ENCODE measurements around the gene PWWP2B. TPM values are rescaled to one million over a fixed set of nuclear protein-coding genes. Genes with fewer than 3 reads are reported as not detected.

Gene PWWP2B
- total and polyA plus RNA-seq, 10 of the 15 experiments (the other 5 are each of a cell fraction or from before 2014, with no cell fraction given) = 0.04 to 0.87 (median 0.35) TPM; not detected in 4

- SMC1A ChIA-PET (ENCODE audit: uncharacterized antibody, unreplicated experiment) = interaction anchor here (1.7 kb wide), 1 partner anchor 177 kb away, joined by 4 read pairs; no protein-coding TSS in a partner anchor
- H3K27me3 ChIP-seq (replicated peaks in 1 of 2; ENCODE audit: control insufficient read depth in 2 of 2, insufficient read depth in 2 of 2, low read length in 1 of 2) = no peaks in the 10 kb centered on the region; a peak in 2 of 4 replicates
- no peak overlapping the region for H3K27ac ChIP-seq (ENCODE audit: control insufficient read depth, insufficient read depth)
- CTCF ChIA-PET = interaction anchor here (0.6 to 2.4 kb wide), 3 partner anchors 90 to 171 kb away, joined by 3 to 9 read pairs (median 4); no protein-coding TSS in a partner anchor
- H3K4me2 ChIP-seq (ENCODE audit: control insufficient read depth, insufficient read depth) = no peak overlapping the region
- H3K4me1 ChIP-seq (ENCODE audit: control insufficient read depth, insufficient read depth, low read length) = no peaks in the 10 kb centered on the region
- no peak for DNase-seq (ENCODE audit: low read depth, low spot score)
- no peak overlapping the region for H2AFZ ChIP-seq (ENCODE audit: control insufficient read depth, low read depth, low read length)
- POLR2A ChIA-PET = interaction anchor here (0.6 kb wide), 1 partner anchor 9 kb away, joined by 3 read pairs; no protein-coding TSS in a partner anchor
- intact Hi-C loops (cut with micrococcal nuclease; ENCODE audit: unreplicated experiment) (no loop called here), in situ Hi-C loops (cut with MboI) (no loop called here)
- no TSS peak for BruUV-seq (replicated peaks)
- H3K9me3 ChIP-seq (replicated peaks; ENCODE audit: control insufficient read depth, insufficient read depth, low read length) = no peaks in the 10 kb centered on the region
- H3K9ac ChIP-seq (ENCODE audit: control insufficient read depth, insufficient read depth, low read length) = no peak overlapping the region
- H4K20me1 ChIP-seq (ENCODE audit: control insufficient read depth, insufficient read depth) = no peaks in the 10 kb centered on the region
- no peak overlapping the region for H3K4me3 ChIP-seq
- 48% methylated on average over 18 of the region's 19 CpGs for WGBS (ENCODE audit: insufficient coverage, insufficient replicate concordance, low lambda C conversion rate, missing lambda C conversion rate)
- H3K36me3 ChIP-seq (ENCODE audit: control insufficient read depth in 2 of 2, insufficient read depth in 2 of 2, low read length in 1 of 2) = no peaks in the 10 kb centered on the region
- FAIRE-seq = no peak
- RAD21 ChIA-PET (ENCODE audit: unreplicated experiment) = no interaction called here
- no peak for ATAC-seq
- H3K79me2 ChIP-seq (ENCODE audit: control insufficient read depth, insufficient read depth, low read length) = no peaks in the 10 kb centered on the region
- TF ChIP-seq JUNB (IDR thresholded peaks at IDR 0.05) = no peak
- no peak for TF ChIP-seq CEBPZ (IDR thresholded peaks at IDR 0.05; ENCODE audit: low read depth, low read length)
- TF ChIP-seq FOS (IDR thresholded peaks at IDR 0.05; ENCODE audit: borderline replicate concordance, extremely low read depth, insufficient read length) = no peak
- TF ChIP-seq ATF7 (IDR thresholded peaks at IDR 0.05; ENCODE audit: low read depth) = no peak
- no peak for TF ChIP-seq GATAD2B (conservative IDR thresholded peaks at IDR 0.05; ENCODE audit: low read depth)
- TF ChIP-seq PRDM15 (CRISPR knock-in tag; IDR thresholded peaks at IDR 0.05) = no peak
- TF ChIP-seq REST (IDR thresholded peaks at IDR 0.05; ENCODE audit: low read depth, low read length) = no peak
- no peak for TF ChIP-seq ZSCAN29 (IDR thresholded peaks at IDR 0.05)
- TF ChIP-seq ZZZ3 (IDR thresholded peaks at IDR 0.05; ENCODE audit: control insufficient read depth, insufficient read length, low read depth) = no peak
- no peak for TF ChIP-seq USF2 (IDR thresholded peaks at IDR 0.05; ENCODE audit: borderline replicate concordance, low read depth, low read length)
Observed at GRCh38 chr10:132461683-132462231, 64.8 kb downstream of the PWWP2B start.
